GM12891 (cell line): ENCODE results near the gene CDH3.

Experiments used
- POLR2AphosphoS5 ChIP-seq: IDR thresholded peaks from 2 replicates; pipeline ENCODE4 v1.6.1; 2011; ENCODE audit warnings: low read depth, low read length, control low read depth
- TAF1 ChIP-seq: IDR thresholded peaks from 2 replicates; pipeline ENCODE4 v1.6.1; 2011; ENCODE audit warnings: low read depth, low read length, control low read depth

GRCh38 chr16:68612996-68613395, 32.1 kb upstream of the CDH3 start:
- TF ChIP-seq POLR2AphosphoS5 (no peak), TAF1 (no peak)
